ENCODE measurements around the gene AGTPBP1.

- TF ChIP-seq CTCF (IDR thresholded peaks at IDR 0.05; ENCODE audit: insufficient read depth, low read length) (no peak), POLR2AphosphoS5 (IDR thresholded peaks at IDR 0.05; ENCODE audit: low read depth) (no peak), REST (IDR thresholded peaks at IDR 0.05; ENCODE audit: insufficient replicate concordance, low read depth) (no peak), SPI1 (IDR thresholded peaks at IDR 0.05; ENCODE audit: borderline replicate concordance, low read depth) (no peak), GABPA (IDR thresholded peaks at IDR 0.05; ENCODE audit: low read depth) (no peak)
Measured at GRCh38 chr9:85742597-85742936, 813 bp upstream of the AGTPBP1 start.

Data from HL-60 (cell line).